Epithelial cell of esophagus (primary cell): ENCODE measurements around the gene BTAF1.

Experiments used
- DNase-seq: peaks from one replicate; pipeline ENCODE4 v3.0.0; 2010; ENCODE audit warnings: low read depth
- H3K4me3 ChIP-seq: 2 replicates; pipeline ENCODE4 v1.5.1; 2011; ENCODE audit warnings: mild to moderate bottlenecking, low read length, control low read depth
- TF ChIP-seq, protein P1 (sequence below): IDR thresholded peaks from 2 replicates; pipeline ENCODE4 v1.5.1; 2011; ENCODE audit warnings: low read depth, mild to moderate bottlenecking, low read length, control low read depth, inconsistent platforms; ENCODE audit not compliant: insufficient read depth; ENCODE audit errors: missing control alignments

Gene BTAF1

DNA sequence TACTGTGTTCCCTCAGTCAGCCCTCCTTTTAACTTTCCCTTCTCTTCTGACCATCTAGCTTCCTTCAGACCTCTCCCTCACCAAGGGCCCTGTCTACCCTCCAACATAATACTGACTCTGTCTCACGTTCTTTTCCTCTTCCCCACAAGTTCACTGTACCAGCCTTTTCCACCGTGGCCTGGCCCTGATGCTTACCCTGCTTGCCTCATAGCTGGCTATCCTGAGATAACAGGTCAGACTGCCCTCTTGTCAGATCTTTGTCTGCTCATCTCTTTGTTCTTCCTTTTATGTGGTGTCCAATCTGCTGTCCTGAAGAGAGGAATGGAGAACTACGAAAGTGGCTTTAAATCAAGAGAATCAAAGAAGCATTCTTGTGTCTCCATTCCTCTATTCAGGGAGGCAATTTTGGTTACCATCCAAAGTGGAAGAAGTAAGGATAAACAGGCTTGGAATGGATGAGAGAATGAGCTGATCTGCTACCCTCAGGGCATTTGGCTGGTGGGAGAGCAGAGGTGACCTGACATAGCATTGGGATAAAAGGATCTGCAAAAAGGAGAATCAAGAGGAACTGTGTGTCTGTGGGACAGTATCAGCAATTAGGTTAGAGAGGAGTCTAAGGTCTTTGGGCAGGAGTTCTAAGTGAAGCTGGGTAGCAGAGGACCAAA is 8.1 kb downstream of the BTAF1 start:
- TF ChIP-seq, protein P1, sequence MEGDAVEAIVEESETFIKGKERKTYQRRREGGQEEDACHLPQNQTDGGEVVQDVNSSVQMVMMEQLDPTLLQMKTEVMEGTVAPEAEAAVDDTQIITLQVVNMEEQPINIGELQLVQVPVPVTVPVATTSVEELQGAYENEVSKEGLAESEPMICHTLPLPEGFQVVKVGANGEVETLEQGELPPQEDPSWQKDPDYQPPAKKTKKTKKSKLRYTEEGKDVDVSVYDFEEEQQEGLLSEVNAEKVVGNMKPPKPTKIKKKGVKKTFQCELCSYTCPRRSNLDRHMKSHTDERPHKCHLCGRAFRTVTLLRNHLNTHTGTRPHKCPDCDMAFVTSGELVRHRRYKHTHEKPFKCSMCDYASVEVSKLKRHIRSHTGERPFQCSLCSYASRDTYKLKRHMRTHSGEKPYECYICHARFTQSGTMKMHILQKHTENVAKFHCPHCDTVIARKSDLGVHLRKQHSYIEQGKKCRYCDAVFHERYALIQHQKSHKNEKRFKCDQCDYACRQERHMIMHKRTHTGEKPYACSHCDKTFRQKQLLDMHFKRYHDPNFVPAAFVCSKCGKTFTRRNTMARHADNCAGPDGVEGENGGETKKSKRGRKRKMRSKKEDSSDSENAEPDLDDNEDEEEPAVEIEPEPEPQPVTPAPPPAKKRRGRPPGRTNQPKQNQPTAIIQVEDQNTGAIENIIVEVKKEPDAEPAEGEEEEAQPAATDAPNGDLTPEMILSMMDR: no peak
- no peak overlapping the region for H3K4me3 ChIP-seq
- no peak for DNase-seq

DNA sequence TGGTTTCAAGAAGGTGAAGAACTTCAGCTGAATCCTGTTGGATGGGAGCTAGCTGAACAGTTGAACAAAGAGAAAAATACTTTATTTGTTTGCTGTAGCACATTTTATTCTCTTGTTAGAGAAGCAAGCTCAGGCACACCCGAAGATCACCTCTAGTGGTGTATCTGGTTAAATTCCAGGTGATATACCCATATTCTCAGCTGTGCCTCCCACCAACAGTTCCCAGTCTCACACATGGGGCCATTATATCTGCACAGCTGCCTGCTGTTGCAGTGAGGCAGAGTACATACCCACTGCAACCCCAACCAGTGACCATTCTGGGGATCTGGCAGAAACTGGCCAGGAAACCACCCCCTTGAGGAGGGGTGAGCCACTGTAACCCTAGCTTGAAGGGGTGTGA is 9.2 kb downstream of the BTAF1 start:
- TF ChIP-seq, protein P1: no peak
- DNase-seq: no peak
- no peak overlapping the region for H3K4me3 ChIP-seq

DNA sequence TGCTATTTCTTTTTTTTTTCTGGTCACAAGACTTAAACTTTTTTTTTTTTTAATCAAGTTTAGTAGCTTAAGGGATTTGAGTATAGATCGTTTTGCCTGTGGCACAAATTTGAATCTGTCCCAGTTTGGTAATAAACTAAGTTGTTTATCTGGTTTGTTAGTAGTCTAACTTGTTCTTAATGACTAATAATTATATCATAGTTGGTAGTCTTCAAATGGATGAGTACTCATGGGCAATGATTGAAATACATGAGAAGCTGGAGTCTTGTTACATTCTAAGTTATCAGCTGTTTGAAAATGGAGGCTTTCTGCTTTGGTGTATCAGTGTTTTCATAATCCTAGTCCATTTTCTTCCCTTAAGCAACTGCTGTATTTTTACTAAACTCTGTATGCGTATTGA is 12.3 kb downstream of the BTAF1 start:
- H3K4me3 ChIP-seq: no peak overlapping the region
- peak; percentile 89 for DNase-seq
- TF ChIP-seq, protein P1: no peak

DNA sequence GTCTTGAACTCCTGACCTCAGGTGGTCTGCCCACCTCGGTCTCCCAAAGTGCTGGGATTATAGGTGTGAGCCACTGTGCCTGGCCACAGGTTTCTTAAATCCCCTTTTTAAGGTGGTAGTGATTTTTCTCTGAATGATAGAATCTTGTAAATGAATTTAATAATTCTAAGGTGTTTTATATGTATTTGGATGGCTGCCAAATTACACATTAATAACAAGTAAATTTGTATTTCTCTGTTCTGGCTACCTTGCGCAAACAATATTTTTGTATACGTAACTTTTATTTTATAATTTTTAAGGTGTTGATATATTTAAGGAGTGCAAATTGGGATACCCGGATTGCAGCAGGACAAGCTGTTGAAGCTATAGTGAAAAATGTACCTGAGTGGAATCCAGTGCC is 16.1 kb downstream of the BTAF1 start:
- TF ChIP-seq, protein P1: no peak
- H3K4me3 ChIP-seq: no peak overlapping the region
- no peak for DNase-seq

DNA sequence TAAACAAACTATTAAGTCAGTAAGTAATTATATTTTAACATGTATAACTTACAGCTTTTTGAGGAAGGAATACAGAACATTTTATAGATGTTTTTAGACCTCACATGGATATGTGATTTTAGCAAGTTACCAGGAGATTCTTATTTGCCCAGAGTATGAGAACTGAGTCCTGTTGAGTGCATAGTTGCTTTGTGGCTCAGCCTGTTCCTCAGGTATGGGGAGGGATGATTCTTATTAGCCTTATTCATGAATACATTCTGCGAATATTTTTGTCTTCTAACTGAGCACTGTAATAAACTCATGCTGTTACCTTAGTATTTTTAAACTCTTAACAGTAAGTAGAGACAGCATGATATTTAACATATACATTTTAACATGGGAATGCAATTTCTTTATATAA is 17.9 kb downstream of the BTAF1 start:
- TF ChIP-seq, protein P1: no peak
- no peak overlapping the region for H3K4me3 ChIP-seq

DNA sequence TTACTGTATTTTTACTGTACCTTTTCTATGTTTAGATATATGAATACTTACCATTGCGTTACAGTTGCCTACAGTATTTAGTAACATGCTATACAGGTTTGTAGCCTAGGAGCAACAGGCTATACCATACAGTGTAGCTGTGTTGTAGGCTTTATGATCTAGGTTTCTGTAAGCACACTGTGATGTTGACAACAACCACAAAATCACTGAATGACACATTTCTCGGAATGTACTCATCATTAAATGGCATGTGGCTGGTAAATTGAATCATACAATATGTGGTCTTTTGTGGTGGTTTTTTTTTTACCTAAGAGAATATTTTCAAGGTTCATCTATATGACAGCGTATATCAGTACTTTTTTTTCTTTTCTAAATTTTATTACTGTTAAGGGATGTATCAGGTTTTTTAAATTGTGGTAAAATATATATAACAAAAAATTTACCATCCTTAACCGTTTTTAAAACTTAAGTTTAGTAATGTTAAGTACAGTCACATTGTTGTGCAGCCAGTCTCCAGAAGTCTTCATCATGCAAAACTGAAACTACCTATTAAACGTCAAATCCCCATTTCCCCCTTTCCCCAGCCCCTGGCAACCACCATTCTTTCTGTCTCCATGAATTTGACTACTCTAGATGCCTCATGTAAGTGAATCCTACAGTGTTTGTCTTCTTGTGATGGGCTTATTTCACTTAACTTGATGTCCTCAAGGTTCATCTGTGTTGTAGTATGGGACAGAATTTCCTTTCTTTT is 21.5 kb downstream of the BTAF1 start:
- DNase-seq: peak; percentile 65
- H3K4me3 ChIP-seq: no peak overlapping the region
- TF ChIP-seq, protein P1: no peak

More for the DNA sequence above, 17.9 kb downstream of the BTAF1 start:
- DNase-seq: peak; percentile 58
